Activated T-cell treated with anti-CD3 and anti-CD28 coated beads, Interleukin-2, amount 50 U/mL, for 48 hours (primary cell): ENCODE measurements around the gene CIROP.
A peak's percentile ranks its signal among the peaks of the same experiment; 100 is the strongest.

ENCODE experiments used
- DNase-seq, 2 experiments: peaks; one replicate each; pipeline ENCODE4 v3.0.0-alpha.2; 2020

The CIROP gene

DNA sequence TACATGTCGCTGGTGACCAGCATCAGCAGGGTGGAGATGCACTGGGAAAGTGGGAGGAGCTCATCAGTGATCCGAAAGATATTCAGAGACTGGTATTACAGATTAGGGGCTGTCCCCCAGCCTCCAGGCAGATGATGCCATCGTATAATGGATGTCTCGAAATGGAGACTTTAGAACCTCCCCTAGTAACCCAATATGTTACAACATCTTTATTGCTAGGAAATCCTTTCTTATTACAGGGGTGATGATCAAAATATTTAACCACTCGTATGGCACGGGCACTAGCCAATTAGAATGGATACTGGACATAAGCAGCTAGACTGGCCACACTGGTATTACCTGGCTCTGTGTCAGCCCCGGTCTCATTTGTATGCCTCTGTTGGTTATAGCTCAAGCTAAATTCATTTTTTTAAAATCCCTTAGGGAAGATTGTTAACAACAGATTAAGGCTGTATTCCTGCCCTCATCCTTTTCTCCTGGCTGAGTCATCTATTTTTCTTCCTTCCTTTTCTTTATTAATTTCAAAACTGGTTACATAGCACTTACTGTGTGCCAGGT is 25.0 kb upstream of the CIROP start:
- DNase-seq: no peak

DNA sequence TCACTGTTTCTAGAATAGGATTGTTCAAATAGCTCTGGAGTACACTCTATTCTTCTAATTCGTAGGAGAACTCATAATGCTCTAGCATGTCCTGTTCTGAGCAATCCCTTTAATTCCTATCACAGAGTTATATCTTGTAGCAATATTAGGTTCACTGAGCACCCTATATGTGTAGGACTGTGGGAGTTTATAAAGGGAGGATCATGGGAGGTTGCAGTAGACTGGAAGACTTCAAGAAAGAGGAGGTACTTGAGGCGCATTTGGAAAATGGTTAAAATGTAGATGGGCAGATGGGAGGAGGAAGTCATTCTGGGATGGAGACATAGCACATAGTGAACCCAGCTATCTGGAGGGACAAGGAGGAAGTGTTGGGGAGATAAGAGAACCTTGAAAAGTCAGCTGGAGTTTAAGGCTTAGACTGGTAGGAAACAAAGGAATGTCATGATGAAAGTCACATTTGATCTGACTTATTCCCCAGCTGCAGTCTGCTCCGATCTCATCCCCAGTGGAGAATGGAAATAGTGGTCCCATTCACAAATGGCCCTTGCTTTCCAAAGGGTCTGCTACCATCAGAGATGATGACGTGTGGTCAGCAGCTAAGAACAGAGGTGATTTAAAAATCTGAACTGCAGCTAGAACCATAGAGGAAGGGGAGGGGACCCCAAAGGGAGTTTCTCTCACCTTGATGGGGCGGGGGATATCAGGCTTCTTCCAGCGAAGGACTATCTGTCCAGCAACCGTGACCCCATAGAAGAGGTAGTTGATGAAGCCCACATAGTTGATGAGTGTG is 24.4 kb upstream of the CIROP start:
- no peak for DNase-seq

DNA sequence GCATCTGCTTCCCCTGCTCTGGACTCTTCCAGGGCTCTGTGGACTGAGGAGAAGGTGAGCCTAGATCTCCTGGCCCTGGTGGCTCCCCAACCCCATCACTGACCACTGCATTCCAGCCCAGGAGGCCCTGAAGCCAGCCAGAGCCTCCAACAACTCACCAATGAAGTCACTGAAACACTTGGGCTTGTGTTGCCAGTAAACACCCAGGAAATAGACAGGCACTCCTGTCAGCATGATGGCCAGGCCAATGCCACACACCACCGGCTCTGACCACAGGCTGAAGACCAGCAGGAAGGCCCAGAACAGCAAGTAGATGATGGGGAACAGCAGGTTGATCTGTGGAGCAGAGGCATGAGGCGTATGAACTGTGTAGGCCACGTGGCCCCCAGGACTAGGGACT is 23.1 kb upstream of the CIROP start:
- no peak for DNase-seq

- DNase-seq: no peak
Observed at GRCh38 chr14:23126548-23127278, 21.9 kb upstream of the CIROP start.

DNA sequence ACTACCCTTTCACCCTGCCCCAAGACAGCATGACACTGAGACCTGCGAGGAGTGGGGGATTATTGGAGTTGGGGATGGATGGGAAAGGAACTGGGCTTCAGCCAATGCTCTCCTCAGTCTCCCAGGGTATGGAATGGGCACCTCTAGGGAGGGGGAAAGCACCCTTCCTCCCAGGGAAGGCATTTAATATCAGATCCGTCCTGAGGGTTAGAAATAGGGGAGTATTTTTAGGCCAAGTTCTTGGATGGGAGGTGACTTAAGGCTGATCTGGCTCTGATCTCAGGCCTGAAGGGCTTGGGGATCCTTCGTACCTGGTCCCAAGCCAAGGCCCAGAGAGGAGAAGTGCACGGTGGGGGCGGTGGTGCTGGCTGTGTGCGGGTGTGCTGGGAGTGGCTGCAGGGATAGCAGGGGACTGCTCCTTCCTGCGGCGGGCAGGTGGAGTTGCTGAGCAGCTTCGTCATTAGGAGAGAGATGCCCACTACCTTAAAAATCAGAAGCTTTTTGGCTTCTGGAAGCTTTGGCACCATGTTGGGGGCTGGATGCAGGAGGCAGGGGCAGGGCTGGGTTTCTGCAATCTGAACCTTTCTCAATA is 21.2 kb upstream of the CIROP start:
- DNase-seq: no peak

DNA sequence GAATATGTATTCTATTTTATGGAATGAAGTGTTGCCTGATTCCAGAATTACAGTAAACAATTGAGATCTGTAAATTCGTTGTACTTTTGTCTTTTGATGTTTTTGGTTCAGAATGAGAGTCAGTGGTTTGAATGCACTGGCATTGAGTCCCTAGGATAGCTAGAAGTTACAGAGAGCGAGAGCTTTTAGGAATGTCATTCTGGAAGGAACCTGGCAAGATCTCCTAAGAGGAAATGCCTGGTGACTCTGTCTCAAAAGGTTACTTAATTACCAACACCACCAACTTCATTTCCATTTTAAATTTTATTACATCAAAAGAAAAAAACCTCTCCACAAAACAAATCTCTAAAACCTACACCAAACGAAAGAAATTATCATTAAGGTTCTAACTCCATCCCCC is 20.2 kb upstream of the CIROP start:
- no peak for DNase-seq

DNA sequence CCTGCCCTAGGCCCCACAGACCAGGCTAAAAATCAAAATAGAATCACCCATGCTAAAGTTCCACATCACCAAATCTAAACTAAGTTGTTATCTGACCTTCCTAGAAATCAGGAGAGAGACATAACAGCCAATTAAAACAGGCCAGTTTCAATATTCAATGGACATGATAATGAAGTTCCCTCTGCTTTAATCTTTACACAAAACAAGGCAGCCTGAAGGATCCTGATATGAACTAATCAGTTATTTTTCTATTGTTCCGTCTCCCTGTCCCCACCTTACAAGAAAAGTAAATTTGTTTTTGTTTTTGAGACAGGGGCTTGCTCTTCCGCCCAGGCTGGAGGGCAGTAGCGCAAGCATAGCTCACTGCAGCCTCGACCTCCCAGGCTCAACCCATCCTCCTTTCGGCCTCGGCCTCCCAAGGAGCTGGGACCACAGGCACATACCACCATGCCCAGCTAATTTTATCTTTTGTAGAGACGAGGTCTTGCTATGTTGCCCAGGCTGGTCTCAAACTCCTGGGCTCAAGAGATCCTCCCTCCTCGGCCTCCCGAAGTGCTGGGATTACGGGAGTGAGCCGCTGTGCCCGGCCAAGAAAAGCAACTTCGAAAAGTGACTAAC is 19.7 kb upstream of the CIROP start:
- DNase-seq: no peak

- no peak for DNase-seq
Observed at GRCh38 chr14:23123419-23123818, 18.6 kb upstream of the CIROP start.

GRCh38 chr14:23122086-23122485 is 17.3 kb upstream of the CIROP start:
- DNase-seq: no peak

GRCh38 chr14:23121361-23121771 is 16.6 kb upstream of the CIROP start:
- DNase-seq: peak; percentile 24 to 27

DNA sequence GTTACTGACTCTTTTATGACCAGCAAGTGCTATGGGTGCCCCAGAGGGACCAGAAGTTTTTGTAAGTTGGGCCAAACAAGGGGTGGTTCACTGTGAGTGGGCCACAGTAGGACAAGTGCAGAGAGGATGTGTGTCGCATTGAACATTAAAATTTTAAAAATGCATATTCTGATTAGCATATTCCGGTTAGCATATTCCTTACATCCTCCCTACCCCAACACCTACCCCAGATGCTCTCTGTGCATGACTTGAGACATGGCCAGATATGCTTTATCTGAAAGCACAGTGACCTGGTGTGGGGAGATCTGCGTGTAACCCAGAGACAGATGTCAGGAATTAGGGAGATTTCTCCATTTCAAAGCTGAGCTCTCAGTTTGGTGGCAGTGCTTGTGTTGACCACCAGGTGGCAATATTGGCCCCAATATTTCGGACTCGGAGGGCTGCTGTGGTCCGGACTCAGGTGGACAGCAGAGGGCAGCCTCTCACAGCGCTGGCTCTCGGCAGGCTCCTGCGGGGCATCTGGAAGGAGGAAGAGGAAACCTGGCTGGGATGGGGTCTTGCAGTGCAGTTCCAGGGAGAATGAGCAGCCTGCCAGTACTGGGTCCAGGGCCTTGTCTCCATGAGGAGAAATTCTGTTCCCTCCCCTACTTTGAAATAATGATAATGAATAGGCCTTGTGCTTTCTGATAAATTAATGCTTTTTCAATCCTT is 15.9 kb upstream of the CIROP start:
- DNase-seq: peak; percentile 89 to 90

GRCh38 chr14:23119363-23120327 is 14.9 kb upstream of the CIROP start:
- peak; percentile 46 to 59 for DNase-seq

DNA sequence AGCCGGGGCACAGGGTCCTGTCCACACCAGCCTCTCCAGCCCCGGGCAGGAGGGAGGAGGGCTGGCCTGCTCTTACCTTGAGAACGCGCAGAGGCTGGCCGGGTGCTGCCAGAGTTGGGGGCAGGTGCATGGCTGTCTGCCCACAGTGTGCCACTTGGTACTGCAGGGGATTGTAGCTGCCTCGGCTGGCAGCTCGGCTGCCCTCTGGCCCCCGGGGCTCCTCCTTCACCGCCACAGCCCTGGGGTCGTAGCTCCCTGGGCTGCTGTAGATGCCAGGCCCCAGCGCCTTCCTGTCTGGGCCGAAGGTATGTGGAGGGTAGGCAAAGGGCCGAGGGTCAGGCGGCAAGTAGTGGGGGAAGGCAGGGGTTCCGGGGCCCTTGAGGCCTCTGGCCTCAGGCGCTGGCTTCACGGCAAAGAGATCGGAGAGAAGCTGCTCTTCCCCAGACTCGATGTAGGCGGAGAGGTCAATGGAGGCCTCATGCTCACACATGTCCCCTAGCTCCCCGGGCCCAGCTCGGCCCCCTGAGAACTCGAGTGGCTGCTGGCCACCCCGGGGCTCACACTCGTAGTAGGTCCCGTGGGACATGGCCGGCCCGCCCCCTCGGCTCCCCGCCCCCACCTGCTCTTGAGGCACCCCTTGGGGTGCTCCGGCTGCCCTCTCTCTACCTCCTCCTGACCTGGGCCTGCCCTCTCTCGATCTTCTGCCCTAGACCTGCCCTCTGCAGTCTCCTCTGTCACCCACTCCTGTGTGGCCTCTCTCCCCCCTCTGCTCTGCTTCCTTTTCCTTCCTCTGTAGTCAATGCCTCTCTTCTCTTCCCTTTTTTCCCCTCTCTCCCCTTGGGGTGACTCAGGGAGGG is 13.9 kb upstream of the CIROP start, which contains the start of gene CEBPE:
TSS of gene CEBPE (minus strand) at position 750 of the 857 bp plus-strand sequence. CDS start at position 586, 164 bp downstream.
- peak in 1 of 2 experiments; percentile 24 for DNase-seq

DNA sequence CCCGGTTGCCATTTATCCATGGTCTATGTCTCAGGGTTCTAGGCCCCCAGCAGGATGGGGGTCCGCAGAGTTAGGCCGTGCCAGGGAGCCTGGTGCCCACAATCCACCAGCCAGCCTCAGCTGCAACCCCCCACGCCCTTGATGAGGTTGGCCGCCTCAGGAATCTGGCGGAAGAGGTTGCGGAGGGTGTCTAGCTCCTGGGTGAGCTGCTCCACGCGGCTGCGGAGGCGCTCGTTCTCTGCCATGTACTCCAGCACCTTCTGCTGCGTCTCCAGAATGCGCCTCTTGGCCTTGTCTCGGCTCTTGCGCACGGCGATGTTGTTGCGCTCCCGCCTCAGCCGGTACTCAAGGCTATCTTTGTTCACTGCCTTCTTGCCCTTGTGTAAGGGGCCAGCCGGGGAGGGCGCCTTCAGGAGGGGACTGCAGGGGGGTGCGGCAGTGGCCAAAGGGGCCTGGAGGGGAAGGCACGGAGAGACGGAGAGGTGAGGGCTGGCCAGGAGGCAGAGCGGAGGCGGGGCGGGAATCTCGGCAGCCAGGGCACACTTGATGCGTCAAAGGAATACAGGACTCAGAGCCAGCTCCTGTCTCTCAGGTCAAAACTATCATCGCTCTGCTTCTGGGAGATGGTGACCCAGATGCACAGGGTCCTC is 12.7 kb upstream of the CIROP start:
- no peak for DNase-seq

- no peak for DNase-seq
Observed at GRCh38 chr14:23115918-23116317, 11.1 kb upstream of the CIROP start.

- DNase-seq: no peak
Observed at GRCh38 chr14:23115039-23115731, 10.4 kb upstream of the CIROP start.

GRCh38 chr14:23114669-23115038 is 9.9 kb upstream of the CIROP start:
- no peak for DNase-seq

- no peak for DNase-seq
Observed at GRCh38 chr14:23114120-23114458, 9.3 kb upstream of the CIROP start.
